Measurements from ENCODE around the gene MFSD1.

Gene MFSD1

GRCh38 chr3:158863247-158863646 lies 61.4 kb downstream of the MFSD1 start:
- Histone ChIP-seq H3K4me3 (ENCODE audit: low read depth, low read length, poor library complexity, severe bottlenecking) (no peak overlapping the region), H3K27me3 (ENCODE audit: insufficient read depth, low read length) (no peaks in the 10 kb centered on the region), H3K9me3 (ENCODE audit: low read length) (no peaks in the 10 kb centered on the region), H3K9ac (ENCODE audit: low read length) (no peak overlapping the region), H3K79me2 (ENCODE audit: insufficient read depth, low read length) (no peaks in the 10 kb centered on the region), H3K4me1 (ENCODE audit: insufficient read depth, low read length, severe bottlenecking) (no peaks in the 10 kb centered on the region), H3K4me2 (ENCODE audit: low read length) (no peak overlapping the region), H3F3A (ENCODE audit: insufficient read depth, low read length) (no peaks in the 10 kb centered on the region), H3K36me3 (ENCODE audit: insufficient read depth, low read length) (no peaks in the 10 kb centered on the region), H4K20me1 (ENCODE audit: insufficient read depth, low read length) (no peaks in the 10 kb centered on the region), H3K9me2 (ENCODE audit: low read depth, low read length) (no peaks in the 10 kb centered on the region), H2AFZ (ENCODE audit: low read length) (no peak overlapping the region), H3K27ac (ENCODE audit: low read depth, low read length, poor library complexity, severe bottlenecking) (no peak overlapping the region)
- TF ChIP-seq EZH2 (IDR thresholded peaks at IDR 0.05; ENCODE audit: borderline replicate concordance, low read length) (no peak), CTCF (IDR thresholded peaks at IDR 0.05; ENCODE audit: low read length) (no peak)

GRCh38 chr3:158864492-158864891 lies 62.6 kb downstream of the MFSD1 start:
- Histone ChIP-seq H4K20me1 (ENCODE audit: insufficient read depth, low read length) (no peaks in the 10 kb centered on the region), H2AFZ (ENCODE audit: low read length) (no peak overlapping the region), H3K27me3 (ENCODE audit: insufficient read depth, low read length) (no peaks in the 10 kb centered on the region), H3F3A (ENCODE audit: insufficient read depth, low read length) (no peaks in the 10 kb centered on the region), H3K36me3 (ENCODE audit: insufficient read depth, low read length) (no peaks in the 10 kb centered on the region), H3K27ac (ENCODE audit: low read depth, low read length, poor library complexity, severe bottlenecking) (no peak overlapping the region), H3K4me2 (ENCODE audit: low read length) (no peak overlapping the region), H3K9me2 (ENCODE audit: low read depth, low read length) (no peaks in the 10 kb centered on the region), H3K9ac (ENCODE audit: low read length) (no peak overlapping the region), H3K9me3 (ENCODE audit: low read length) (no peaks in the 10 kb centered on the region), H3K4me3 (ENCODE audit: low read depth, low read length, poor library complexity, severe bottlenecking) (no peak overlapping the region), H3K79me2 (ENCODE audit: insufficient read depth, low read length) (no peaks in the 10 kb centered on the region), H3K4me1 (ENCODE audit: insufficient read depth, low read length, severe bottlenecking) (no peaks in the 10 kb centered on the region)
- TF ChIP-seq CTCF (IDR thresholded peaks at IDR 0.05; ENCODE audit: low read length) (no peak), EZH2 (IDR thresholded peaks at IDR 0.05; ENCODE audit: borderline replicate concordance, low read length) (no peak)

- H3K4me1 ChIP-seq (ENCODE audit: insufficient read depth, low read length, severe bottlenecking), result no peaks in the 10 kb centered on the region
- no peaks in the 10 kb centered on the region for H3K9me3 ChIP-seq (ENCODE audit: low read length)
- TF ChIP-seq CTCF (IDR thresholded peaks at IDR 0.05; ENCODE audit: low read length), result no peak
- TF ChIP-seq EZH2 (IDR thresholded peaks at IDR 0.05; ENCODE audit: borderline replicate concordance, low read length), result no peak
- H4K20me1 ChIP-seq (ENCODE audit: insufficient read depth, low read length), result no peaks in the 10 kb centered on the region
- H3F3A ChIP-seq (ENCODE audit: insufficient read depth, low read length), result no peaks in the 10 kb centered on the region
- no peak overlapping the region for H3K9ac ChIP-seq (ENCODE audit: low read length)
- H3K79me2 ChIP-seq (ENCODE audit: insufficient read depth, low read length), result no peaks in the 10 kb centered on the region
- H2AFZ ChIP-seq (ENCODE audit: low read length), result no peak overlapping the region
- no peak overlapping the region for H3K4me3 ChIP-seq (ENCODE audit: low read depth, low read length, poor library complexity, severe bottlenecking)
- H3K36me3 ChIP-seq (ENCODE audit: insufficient read depth, low read length), result no peaks in the 10 kb centered on the region
- H3K9me2 ChIP-seq (ENCODE audit: low read depth, low read length), result no peaks in the 10 kb centered on the region
- no peak overlapping the region for H3K4me2 ChIP-seq (ENCODE audit: low read length)
- no peak overlapping the region for H3K27ac ChIP-seq (ENCODE audit: low read depth, low read length, poor library complexity, severe bottlenecking)
- 0 out of 2 replicates have a peak, but pooled peaks cover 4% of the 10 kb centered on the region for H3K27me3 ChIP-seq (ENCODE audit: insufficient read depth, low read length)
These were observed 73.8 kb downstream of the MFSD1 start for GRCh38 chr3:158875700-158876099.

All from OCI-LY1 (cell line).